Stimulated activated naive B cell treated with anti-CD40 and anti-IgM and Interleukin-4, amounts not matched to agents 10 μg/mL and 1 μg/mL and 100 μg/mL, for 72 hours (primary cell): ENCODE results near the gene KDELR1.

Experiments
- ATAC-seq, 2 donors: fragments of 150-1000 bp; cut with Tn5 transposase; replicated peaks; 2 replicates each; pipeline ENCODE4 v1.10.0; 2021; ENCODE audit warnings: moderate library complexity in 1 of 2
- DNase-seq: peaks from one replicate; pipeline ENCODE4 v3.0.0; 2021
- H3K27ac Mint-ChIP-seq: one replicate; pipeline ENCODE4 v1.8.0; 2022; ENCODE audit warnings: mild to moderate bottlenecking, mixed read lengths
- H3K27me3 Mint-ChIP-seq, 2 donors: one replicate each; pipeline ENCODE4 v1.8.0; 2022; ENCODE audit warnings: mixed read lengths in 2 of 2
- H3K36me3 Mint-ChIP-seq, 2 donors: one replicate each; pipeline ENCODE4 v1.8.0; 2022; ENCODE audit warnings: mixed read lengths in 2 of 2, mild to moderate bottlenecking in 1 of 2
- H3K4me1 Mint-ChIP-seq, 2 donors: one replicate each; pipeline ENCODE4 v1.8.0; 2022; ENCODE audit warnings: mixed read lengths in 2 of 2, mild to moderate bottlenecking in 1 of 2
- H3K4me3 Mint-ChIP-seq, 2 donors: one replicate each; pipeline ENCODE4 v1.8.0; 2022; ENCODE audit warnings: mild to moderate bottlenecking in 2 of 2, mixed read lengths in 2 of 2, moderate library complexity in 1 of 2
- H3K9me3 Mint-ChIP-seq, 2 donors: one replicate each; pipeline ENCODE4 v1.8.0; 2022; ENCODE audit warnings: mixed read lengths in 2 of 2, mild to moderate bottlenecking in 1 of 2

KDELR1 gene

DNA sequence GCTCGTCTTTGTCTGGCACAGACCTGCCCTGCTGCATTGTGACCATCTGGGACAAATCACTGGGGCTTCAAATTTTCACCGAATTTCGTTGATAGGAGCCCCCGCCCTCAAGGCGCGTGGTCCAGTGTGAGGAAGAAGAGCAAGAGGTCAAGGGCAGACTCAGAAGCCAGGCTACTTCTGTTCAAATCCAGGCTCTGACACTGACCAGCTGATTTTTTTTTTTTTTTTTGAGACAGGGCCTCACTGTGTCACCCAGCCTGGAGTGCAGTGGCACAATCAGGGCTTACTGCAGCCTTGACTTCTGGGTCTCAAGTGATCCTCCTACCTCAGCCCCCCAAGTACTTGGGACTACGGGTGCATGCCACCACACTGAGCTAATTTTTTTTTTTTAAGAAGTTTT is 20.0 kb downstream of the KDELR1 start:
- Mint-ChIP-seq H3K4me3 (no peak overlapping the region), H3K27me3 (peaks cover 6 to 11% of the 10 kb centered on the region in 2 donors)
- no peak for ATAC-seq

GRCh38 chr19:48370955-48371354 is 20.4 kb downstream of the KDELR1 start:
- no peaks in the 10 kb centered on the region for H3K36me3 Mint-ChIP-seq
- H3K4me3 Mint-ChIP-seq = no peak overlapping the region
- H3K9me3 Mint-ChIP-seq = no peaks in the 10 kb centered on the region
- ATAC-seq (no peak), DNase-seq (no peak)
- H3K27ac Mint-ChIP-seq = no peak overlapping the region
- peaks cover 6 to 11% of the 10 kb centered on the region in 2 donors for H3K27me3 Mint-ChIP-seq
- no peaks in the 10 kb centered on the region for H3K4me1 Mint-ChIP-seq

More for the DNA sequence above, 20.0 kb downstream of the KDELR1 start:
- no peak overlapping the region for H3K27ac Mint-ChIP-seq
- H3K36me3 Mint-ChIP-seq = no peaks in the 10 kb centered on the region
- no peak for DNase-seq
- H3K9me3 Mint-ChIP-seq = no peaks in the 10 kb centered on the region
- H3K4me1 Mint-ChIP-seq = no peaks in the 10 kb centered on the region

DNA sequence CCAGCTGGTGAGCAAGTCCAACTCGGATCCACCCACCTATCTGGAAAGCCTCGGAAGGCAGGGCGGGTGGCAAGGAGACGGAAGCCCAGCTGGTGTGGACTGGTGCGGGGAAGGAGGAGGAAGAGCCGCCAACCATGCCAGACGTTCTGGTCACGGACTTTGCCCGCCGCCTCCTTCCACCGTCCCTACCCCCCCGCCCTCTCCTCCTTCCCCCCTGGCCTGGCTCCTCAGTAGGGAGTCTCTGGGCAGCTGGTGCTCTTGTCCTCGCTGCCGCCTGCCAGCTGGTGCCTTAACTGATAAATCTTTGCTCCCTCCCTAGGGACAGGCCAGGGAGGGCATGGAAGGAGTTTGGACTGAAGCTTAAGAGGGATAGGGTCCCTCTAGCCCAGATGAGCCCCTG is 22.4 kb downstream of the KDELR1 start:
- Mint-ChIP-seq H3K4me1 (peaks cover 6 to 15% of the 10 kb centered on the region in 2 donors), H3K4me3 (no peak overlapping the region), H3K36me3 (no peaks in the 10 kb centered on the region), H3K27me3 (peaks cover 6 to 11% of the 10 kb centered on the region in 2 donors), H3K9me3 (no peaks in the 10 kb centered on the region), H3K27ac (no peak overlapping the region)
- no peak for ATAC-seq
- no peak for DNase-seq

GRCh38 chr19:48367855-48368254 is 23.5 kb downstream of the KDELR1 start:
- Mint-ChIP-seq H3K36me3 (no peaks in the 10 kb centered on the region), H3K4me1 (peaks cover 10 to 25% of the 10 kb centered on the region in 2 donors), H3K9me3 (no peaks in the 10 kb centered on the region), H3K4me3 (no peak overlapping the region), H3K27me3 (peaks cover under 1 to 3% of the 10 kb centered on the region in 2 donors), H3K27ac (no peak overlapping the region)
- no peak for DNase-seq
- no peak for ATAC-seq

DNA sequence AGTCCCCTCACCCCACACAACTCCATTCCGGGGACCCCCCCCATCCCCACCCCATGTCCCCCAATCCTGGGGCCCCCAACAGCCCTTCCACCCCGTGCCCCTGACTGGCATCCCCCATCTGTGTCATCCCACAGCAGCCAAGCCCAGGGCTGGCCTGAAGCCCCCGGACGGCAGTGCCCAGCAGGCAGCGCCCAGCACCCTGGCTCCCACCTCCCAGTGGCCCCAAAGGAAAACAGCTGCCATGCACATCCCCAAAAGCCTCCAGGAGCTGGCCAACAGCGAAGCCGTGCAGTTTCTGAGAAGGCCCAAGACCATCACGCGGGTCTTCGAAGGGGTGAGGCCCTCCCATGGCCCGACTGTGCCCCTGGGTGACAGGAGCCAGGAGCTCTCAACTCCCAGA is 25.7 kb downstream of the KDELR1 start:
- ATAC-seq (no peak), DNase-seq (no peak)
- H3K36me3 Mint-ChIP-seq = no peaks in the 10 kb centered on the region
- H3K9me3 Mint-ChIP-seq = no peaks in the 10 kb centered on the region
- H3K4me1 Mint-ChIP-seq = peaks cover 12 to 29% of the 10 kb centered on the region in 2 donors
- no peaks in the 10 kb centered on the region for H3K27me3 Mint-ChIP-seq
- H3K27ac Mint-ChIP-seq = peak overlapping the region; percentile 95
- peak overlapping the region in 1 of 2 donors; percentile 92 for H3K4me3 Mint-ChIP-seq

DNA sequence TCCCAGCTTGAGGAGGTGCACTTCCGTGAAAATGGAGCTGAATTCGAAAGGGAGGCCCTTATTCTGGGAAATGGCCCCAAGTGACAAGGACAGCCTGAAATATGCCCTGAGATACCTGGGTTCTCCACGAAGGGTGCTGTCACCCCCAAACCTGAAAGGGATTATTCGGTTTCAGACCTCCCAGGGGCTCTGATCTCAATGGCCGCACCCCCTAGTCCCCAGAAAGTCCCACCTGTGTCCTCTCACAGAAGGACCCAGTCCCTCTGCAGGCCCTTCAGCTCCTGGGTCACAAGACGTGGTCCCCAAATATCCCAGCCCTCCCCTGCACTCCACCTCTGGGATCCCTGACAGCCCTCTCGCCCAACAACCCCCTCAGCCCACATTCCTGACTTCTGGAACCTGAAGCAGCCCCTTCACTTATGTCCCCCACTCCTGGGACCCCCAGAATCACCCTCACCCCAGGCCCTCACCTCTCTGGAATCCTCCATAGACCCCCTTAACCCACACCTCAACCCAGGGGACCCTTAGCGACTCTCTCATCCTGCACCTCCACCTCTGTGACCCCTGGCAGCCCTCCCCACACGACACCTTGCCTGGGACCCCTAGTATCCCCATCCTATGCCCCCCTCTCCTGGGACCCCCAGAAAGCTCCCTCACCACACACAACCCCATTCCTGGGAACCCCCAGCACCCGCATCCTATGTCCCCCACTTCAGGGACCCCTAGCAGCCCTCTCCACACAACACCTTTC is 26.6 kb downstream of the KDELR1 start:
- no peak for ATAC-seq
- peak overlapping the region; percentile 86 to 92 for H3K4me3 Mint-ChIP-seq
- no peaks in the 10 kb centered on the region for H3K9me3 Mint-ChIP-seq
- H3K4me1 Mint-ChIP-seq = peaks cover 12 to 29% of the 10 kb centered on the region in 2 donors
- H3K27ac Mint-ChIP-seq = peak overlapping the region; percentile 95
- H3K27me3 Mint-ChIP-seq = no peaks in the 10 kb centered on the region
- H3K36me3 Mint-ChIP-seq = peaks cover 0 to under 1% of the 10 kb centered on the region in 2 donors
- DNase-seq = no peak

GRCh38 chr19:48363810-48364597 is 27.3 kb downstream of the KDELR1 start, which contains the start of the genes SYNGR4 and TMEM143:
Gene SYNGR4 (plus strand): TSS chr19:48364367. CDS start chr19:48365843, 1,476 bp downstream.
Gene TMEM143 (minus strand): TSS chr19:48363940. CDS start chr19:48363920, 20 bp downstream.
- peaks cover 12 to 29% of the 10 kb centered on the region in 2 donors for H3K4me1 Mint-ChIP-seq
- peak within 1 kb of the TSS; percentile 86 to 92 for H3K4me3 Mint-ChIP-seq
- H3K36me3 Mint-ChIP-seq = peaks cover 3 to 8% of the 10 kb centered on the region in 2 donors
- DNase-seq (peak; percentile 99), ATAC-seq (peak; percentile 83 to 91)
- peak within 1 kb of the TSS; percentile 95 for H3K27ac Mint-ChIP-seq
- H3K27me3 Mint-ChIP-seq = no peaks in the 10 kb centered on the region
- no peaks in the 10 kb centered on the region for H3K9me3 Mint-ChIP-seq

- Mint-ChIP-seq H3K4me3 (peak overlapping the region; percentile 86 to 92), H3K27ac (peak overlapping the region; percentile 95), H3K36me3 (peaks cover 3 to 13% of the 10 kb centered on the region in 2 donors), H3K9me3 (no peaks in the 10 kb centered on the region), H3K27me3 (no peaks in the 10 kb centered on the region), H3K4me1 (peaks cover 12 to 29% of the 10 kb centered on the region in 2 donors)
- peak; percentile 22 to 25 for ATAC-seq
- DNase-seq = no peak
These were observed 27.9 kb downstream of the KDELR1 start for GRCh38 chr19:48363500-48363809.

- Mint-ChIP-seq H3K4me1 (peaks cover 12 to 29% of the 10 kb centered on the region in 2 donors), H3K27me3 (no peaks in the 10 kb centered on the region), H3K4me3 (peak overlapping the region; percentile 86 to 92), H3K27ac (peak overlapping the region; percentile 95), H3K9me3 (no peaks in the 10 kb centered on the region), H3K36me3 (peaks cover 3 to 15% of the 10 kb centered on the region in 2 donors)
- DNase-seq (peak; percentile 83), ATAC-seq (peak; percentile 76 to 78)
These were observed 28.4 kb downstream of the KDELR1 start for GRCh38 chr19:48362716-48363499.

GRCh38 chr19:48361912-48362311 is 29.4 kb downstream of the KDELR1 start:
- Mint-ChIP-seq H3K27ac (no peak overlapping the region), H3K27me3 (no peaks in the 10 kb centered on the region), H3K9me3 (no peaks in the 10 kb centered on the region), H3K4me3 (no peak overlapping the region), H3K36me3 (peaks cover 3 to 15% of the 10 kb centered on the region in 2 donors), H3K4me1 (peaks cover 12 to 29% of the 10 kb centered on the region in 2 donors)
- DNase-seq (no peak), ATAC-seq (no peak)

GRCh38 chr19:48359123-48359522 is 32.2 kb downstream of the KDELR1 start:
- Mint-ChIP-seq H3K27ac (no peak overlapping the region), H3K4me1 (peaks cover 5 to 16% of the 10 kb centered on the region in 2 donors), H3K4me3 (no peak overlapping the region), H3K9me3 (no peaks in the 10 kb centered on the region), H3K36me3 (peaks cover 5 to 22% of the 10 kb centered on the region in 2 donors), H3K27me3 (no peaks in the 10 kb centered on the region)
- DNase-seq (no peak), ATAC-seq (no peak)

DNA sequence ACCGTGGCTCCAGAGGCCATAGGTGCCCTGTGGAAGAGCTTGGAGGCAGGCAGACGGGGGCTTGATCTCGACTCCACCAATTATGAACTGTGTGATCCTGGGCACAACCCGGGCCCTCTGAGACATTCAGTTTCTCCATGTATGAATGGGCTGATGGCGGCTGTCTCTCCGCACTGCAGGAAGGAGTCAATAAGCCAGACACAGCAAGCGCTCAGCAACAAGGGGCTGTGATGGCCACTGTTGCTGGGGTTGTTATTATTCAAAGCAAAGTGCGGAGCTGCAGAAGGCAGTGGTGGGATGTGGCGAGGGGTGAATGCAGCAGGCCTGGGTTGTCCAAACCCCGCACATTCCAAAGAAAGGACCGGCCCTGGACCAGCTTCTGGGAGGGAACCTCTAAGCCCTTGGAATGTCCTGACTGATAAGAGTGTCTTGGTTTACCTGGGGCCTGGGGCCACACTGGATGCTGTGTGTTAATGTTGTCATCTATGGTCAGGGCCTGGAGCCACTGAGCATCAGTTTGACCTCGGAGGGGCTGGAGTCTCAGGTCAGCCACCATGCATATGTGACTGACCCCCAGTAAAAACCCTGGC is 35.9 kb downstream of the KDELR1 start:
- Mint-ChIP-seq H3K9me3 (no peaks in the 10 kb centered on the region), H3K4me3 (no peak overlapping the region), H3K27me3 (no peaks in the 10 kb centered on the region), H3K4me1 (peaks cover 6 to 10% of the 10 kb centered on the region in 2 donors), H3K27ac (no peak overlapping the region), H3K36me3 (peaks cover 7 to 26% of the 10 kb centered on the region in 2 donors)
- no peak for DNase-seq
- ATAC-seq = no peak

GRCh38 chr19:48354332-48354992 is 36.9 kb downstream of the KDELR1 start:
- peaks cover 6 to 10% of the 10 kb centered on the region in 2 donors for H3K4me1 Mint-ChIP-seq

More at GRCh38 chr19:48354332-48354992, 36.9 kb downstream of the KDELR1 start:
- no peaks in the 10 kb centered on the region for H3K27me3 Mint-ChIP-seq
- no peak overlapping the region for H3K4me3 Mint-ChIP-seq
- no peak for DNase-seq
- peaks cover 4 to 22% of the 10 kb centered on the region in 2 donors for H3K36me3 Mint-ChIP-seq
- no peaks in the 10 kb centered on the region for H3K9me3 Mint-ChIP-seq
- no peak for ATAC-seq
- no peak overlapping the region for H3K27ac Mint-ChIP-seq
